NCI-H1417 (cell line): Measurements from ENCODE around the gene PRSS33.

Experiments
- DNase-seq, 3 experiments: peaks; one replicate each; lab custom pipeline; 2025; lab: John Stamatoyannopoulos, UW

Gene PRSS33

GRCh38 chr16:2741168-2741567, 46.2 kb downstream of the PRSS33 start:
- DNase-seq, result no peak

GRCh38 chr16:2740476-2740875, 46.9 kb downstream of the PRSS33 start:
- DNase-seq, result no peak

GRCh38 chr16:2739625-2740430, 47.5 kb downstream of the PRSS33 start:
- peak in 1 of 3 experiments; percentile 33 for DNase-seq

GRCh38 chr16:2738615-2739014, 48.7 kb downstream of the PRSS33 start:
- no peak for DNase-seq

- no peak for DNase-seq
Observed at GRCh38 chr16:2737895-2738418, 49.4 kb downstream of the PRSS33 start.

GRCh38 chr16:2737238-2737605, 50.1 kb downstream of the PRSS33 start:
- no peak for DNase-seq

- DNase-seq, result no peak
Observed at GRCh38 chr16:2736476-2737237, 50.7 kb downstream of the PRSS33 start.

- DNase-seq, result no peak
Observed at GRCh38 chr16:2734844-2735515, 52.4 kb downstream of the PRSS33 start.
